ENCODE measurements around the gene AEBP2. TPM values are rescaled to one million over a fixed set of nuclear protein-coding genes. Genes with fewer than 3 reads are reported as not detected.

AEBP2 gene
- total and polyA plus RNA-seq, 2 of the 4 experiments (the other 2 are of a cell fraction), result 15.5 to 21.7 TPM

- Histone ChIP-seq H3K9me1 (ENCODE audit: insufficient read depth, low read length) (peaks cover 4% of the 10 kb centered on the region; the same call in 1 of the 2 replicates), H2AK5ac (ENCODE audit: low read depth, low read length) (no peak overlapping the region), H4K5ac (ENCODE audit: low read depth, low read length) (no peak overlapping the region), H2AK9ac (replicated peaks; ENCODE audit: low read depth, low read length, poor library complexity) (no peak overlapping the region), H3K4me2 (ENCODE audit: low read depth, low read length) (no peak overlapping the region), H2BK120ac (ENCODE audit: low read depth, low read length) (no peak overlapping the region), H3K9me3 (ENCODE audit: control insufficient read depth, insufficient read depth, low read length) (no peaks in the 10 kb centered on the region), H2BK15ac (ENCODE audit: low read depth, low read length) (no peak overlapping the region), H3K18ac (ENCODE audit: low read depth, low read length) (no peak overlapping the region; the same call in 1 of the 2 replicates), H3K4ac (ENCODE audit: low read depth, low read length) (no peak overlapping the region), H2AFZ (replicated peaks; ENCODE audit: low read length, poor library complexity) (no peak overlapping the region), H3K4me3 (ENCODE audit: insufficient read depth, low read depth, low read length) (no peak overlapping the region), H3K27me3 (ENCODE audit: control insufficient read depth, insufficient read depth, low read length) (no peaks in the 10 kb centered on the region), H3K23ac (ENCODE audit: low read depth, low read length) (no peak overlapping the region), H4K20me1 (ENCODE audit: insufficient read depth, low read length) (no peaks in the 10 kb centered on the region), H3K9ac (ENCODE audit: low read depth, low read length) (no peak overlapping the region), H3K14ac (replicated peaks; ENCODE audit: low read depth, low read length) (no peak overlapping the region), H3K4me1 (ENCODE audit: control insufficient read depth, insufficient read depth, low read length) (peaks cover 5% of the 10 kb centered on the region; the same call in 1 of the 2 replicates), H3K79me1 (ENCODE audit: low read depth in 1 of 2, low read length in 2 of 2) (peaks cover 21 to 24% of the 10 kb centered on the region in 2 experiments), H4K8ac (ENCODE audit: low read depth in 2 of 2, low read length in 2 of 2) (no peak overlapping the region), H3K56ac (ENCODE audit: extremely low read depth, insufficient read depth, low read length) (no peak overlapping the region), H4K91ac (ENCODE audit: insufficient read depth, low read depth, low read length) (no peak overlapping the region), H2BK5ac (ENCODE audit: low read depth, low read length, poor library complexity, severe bottlenecking) (no peak overlapping the region), H2BK20ac (ENCODE audit: low read depth, low read length) (no peak overlapping the region), H3K27ac (ENCODE audit: insufficient read depth, low read length) (peak overlapping the region; percentile 41; the same call in 1 of the 2 replicates), H3K36me3 (ENCODE audit: control insufficient read depth, insufficient read depth, low read length) (peaks cover 14% of the 10 kb centered on the region)
- DNase-seq (peak; percentile 43), ATAC-seq (ENCODE audit: low read depth) (peak; percentile 71)
- in situ Hi-C loops (cut with MboI; ENCODE audit: low sequenced_read_pairs) (no loop called here), dilution Hi-C loops (cut with HindIII; ENCODE audit: low sequenced_read_pairs, unreplicated experiment) (no loop called here), intact Hi-C loops (cut with micrococcal nuclease) (no loop called here)
- BruUV-seq (replicated peaks), result no TSS peak
- ChIA-PET POLR2A (ENCODE audit: unreplicated experiment) (no interaction called here), CTCF (interaction anchor here (0.6 kb wide), 2 partner anchors 108 to 332 kb away, joined by 3 to 4 read pairs; no protein-coding TSS in a partner anchor)
- TF ChIP-seq MXI1 (IDR thresholded peaks at IDR 0.05; ENCODE audit: borderline replicate concordance, low read depth, low read length) (no peak), CHD1 (IDR thresholded peaks at IDR 0.05; ENCODE audit: low read depth, low read length) (no peak), CTCF (conservative IDR thresholded peaks at IDR 0.05; ENCODE audit: low read depth, low read length) (no peak), POLR2A (IDR thresholded peaks at IDR 0.05; ENCODE audit: low read depth, low read length) (no peak), RAD21 (IDR thresholded peaks at IDR 0.05; ENCODE audit: low read length) (no peak), SMC3 (IDR thresholded peaks at IDR 0.05; ENCODE audit: low read depth, low read length) (no peak), USF2 (IDR thresholded peaks at IDR 0.05; ENCODE audit: low read depth, low read length) (no peak), MAFK (IDR thresholded peaks at IDR 0.05; ENCODE audit: low read depth, low read length) (no peak), FOS (IDR thresholded peaks at IDR 0.05; ENCODE audit: low read depth, low read length) (no peak), BHLHE40 (IDR thresholded peaks at IDR 0.05; ENCODE audit: low read depth, low read length) (no peak), NFE2L2 (IDR thresholded peaks at IDR 0.05; ENCODE audit: low read depth, low read length) (no peak), RFX5 (IDR thresholded peaks at IDR 0.05; ENCODE audit: low read depth, low read length) (no peak), CEBPB (IDR thresholded peaks at IDR 0.05; ENCODE audit: low read depth, low read length) (no peak), MAZ (IDR thresholded peaks at IDR 0.05; ENCODE audit: borderline replicate concordance, low read depth, low read length) (no peak), ELK1 (IDR thresholded peaks at IDR 0.05; ENCODE audit: borderline replicate concordance, low read depth, low read length) (no peak)
- WGBS, 2 experiments (ENCODE audit: extremely low coverage in 2 of 2, insufficient read length in 1 of 2), result no CpG with 5 or more reads among the region's 1 CpG
These were observed 78.3 kb downstream of the AEBP2 start for GRCh38 chr12:19517583-19517982.

Data from IMR-90 (cell line).